PC-3 (cell line): Measurements from ENCODE around the gene THUMPD3.

Experiments
- CTCF ChIP-seq: fragments of 300-600 bp; sonication (generic); conservative IDR thresholded peaks from 2 replicates; pipeline ENCODE4 v1.5.1; 2017; ENCODE audit warnings: antibody characterized with exemption, low read depth, mild to moderate bottlenecking, low read length
- EZH2 ChIP-seq: fragments of 300-600 bp; sonication (generic); IDR thresholded peaks from one replicate; pipeline ENCODE4 v1.6.1; 2017; ENCODE audit warnings: antibody characterized with exemption, mild to moderate bottlenecking, low read length; ENCODE audit not compliant: unreplicated experiment

GRCh38 chr3:9422712-9423424 is 60.0 kb downstream of the THUMPD3 start:
- TF ChIP-seq CTCF (peak; percentile 76), EZH2 (no peak)
